Hypothalamus (tissue), 51 donors: ENCODE results near the gene SLC35B4.
A peak's percentile ranks its signal among the peaks of the same experiment; 100 is the strongest.
"Not testable (repeated sequence)": the region's sequence is repeated elsewhere in the genome, so short reads cannot be mapped to it uniquely, and the experiment has no call there.

Source experiments
- DNase-seq, 51 donors: peaks; one replicate each; lab custom pipeline; 2025; lab: John Stamatoyannopoulos, UW

The SLC35B4 gene

DNA sequence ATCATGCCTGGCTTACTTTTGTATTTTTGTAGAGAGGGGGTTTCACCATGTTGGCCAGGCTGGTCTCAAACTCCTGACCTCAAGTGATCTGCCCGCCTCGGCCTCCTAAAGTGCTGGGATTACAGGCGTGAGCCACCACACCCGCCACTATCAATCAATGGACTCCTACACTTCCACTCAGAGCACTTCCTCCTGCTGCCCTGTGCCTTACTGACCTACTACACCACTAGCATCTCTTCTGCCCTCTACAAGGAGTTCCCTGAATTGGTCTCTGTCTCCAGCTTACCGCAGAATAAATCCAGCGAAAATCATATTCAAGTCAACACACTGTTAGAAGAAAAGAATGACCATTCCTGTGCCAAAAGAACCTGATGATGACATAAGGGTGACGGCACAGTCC lies 20.7 kb downstream of the SLC35B4 start:
- DNase-seq = not testable (repeated sequence)

DNA sequence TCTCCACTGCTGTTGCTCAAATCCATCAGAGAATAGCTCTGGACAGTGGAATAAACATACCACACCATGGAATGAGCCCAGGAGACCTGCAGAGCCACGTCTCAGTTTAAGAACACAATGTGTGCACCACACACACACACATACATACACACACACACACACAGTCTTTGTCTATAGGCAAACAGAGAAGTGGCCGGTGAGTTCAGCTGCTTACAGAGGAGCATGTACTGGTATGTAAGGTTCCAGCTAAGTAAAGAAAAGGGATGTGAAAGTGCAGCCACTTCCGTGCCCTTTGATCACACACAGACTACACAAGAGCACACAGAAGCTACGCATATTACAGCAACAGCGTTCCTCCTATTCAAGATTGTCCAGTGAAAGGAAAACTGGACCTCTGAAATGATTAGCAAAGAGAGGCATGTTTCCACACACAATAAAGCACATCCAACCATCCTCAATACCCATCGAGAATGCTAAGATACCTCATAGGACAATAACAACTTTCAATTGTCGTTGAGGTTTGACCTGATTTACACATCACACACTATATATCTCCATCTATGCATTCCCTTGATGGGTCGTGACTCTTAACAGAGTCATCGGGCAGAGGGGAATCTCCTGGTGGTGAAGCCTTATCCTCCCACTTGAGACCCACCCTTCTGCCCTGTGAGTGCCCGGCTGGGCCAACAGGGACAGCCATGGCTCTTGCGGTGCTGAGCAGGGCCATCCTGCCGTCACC lies 23.6 kb downstream of the SLC35B4 start:
- DNase-seq = peak in 10 of 51 donors; percentile 6 to 29 (median 12)

DNA sequence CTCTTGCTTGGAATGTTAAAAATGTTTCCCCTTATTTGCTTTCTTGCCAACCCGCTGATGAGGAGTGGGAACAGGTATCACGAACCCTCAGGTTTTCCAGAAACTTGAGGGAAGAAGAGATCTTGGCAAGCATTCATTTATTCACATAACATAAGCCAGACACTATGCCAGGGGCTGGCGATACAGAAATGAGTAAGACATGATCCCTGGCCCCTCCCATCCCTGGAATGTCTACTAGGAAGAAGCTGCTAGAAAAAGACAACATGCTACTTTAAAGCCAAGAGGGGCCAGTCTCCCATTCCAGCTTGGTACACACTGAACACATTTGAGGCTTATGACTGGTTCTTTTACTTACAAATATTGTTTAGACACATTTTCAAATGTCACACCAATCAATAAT lies 26.4 kb downstream of the SLC35B4 start:
- no peak for DNase-seq

DNA sequence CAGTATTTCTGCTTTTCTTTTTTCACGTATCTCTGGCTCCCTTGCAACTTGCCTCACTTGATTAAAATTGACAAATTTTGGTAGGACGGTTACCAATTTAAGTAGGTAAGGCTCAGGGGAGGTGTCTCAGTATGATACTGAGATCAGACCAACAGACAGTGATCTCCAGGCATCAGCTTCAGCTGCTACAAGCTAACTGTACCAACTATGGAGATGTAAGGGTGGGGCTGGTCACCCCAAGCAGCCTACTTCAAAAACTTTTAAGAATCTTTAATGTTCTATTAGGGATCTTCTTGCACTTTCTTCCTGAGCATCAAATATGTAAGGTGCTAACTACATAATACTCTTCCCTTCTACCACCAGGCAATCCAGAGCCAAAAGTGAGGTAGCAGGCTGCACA lies 26.9 kb downstream of the SLC35B4 start:
- DNase-seq = no peak

DNA sequence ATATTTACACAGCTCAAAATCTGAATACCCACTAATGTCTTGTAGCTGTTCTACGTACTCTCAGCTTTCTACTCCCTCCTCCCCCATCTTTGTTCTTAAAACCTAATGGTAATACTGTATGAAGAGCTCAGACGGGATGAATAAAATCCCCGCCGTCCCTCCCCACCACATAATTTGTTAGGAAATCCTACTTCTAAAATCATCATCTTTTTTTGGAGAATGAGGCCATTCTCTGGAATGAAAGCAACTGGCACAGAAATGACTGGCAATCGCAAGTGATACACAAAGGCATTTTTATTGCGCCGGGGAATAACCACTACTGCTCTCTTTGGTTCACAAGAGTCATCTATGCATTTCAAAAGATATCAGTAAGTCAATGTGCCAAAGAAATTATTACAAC lies 27.3 kb downstream of the SLC35B4 start:
- peak in 1 of 51 donors; percentile 2 for DNase-seq

DNA sequence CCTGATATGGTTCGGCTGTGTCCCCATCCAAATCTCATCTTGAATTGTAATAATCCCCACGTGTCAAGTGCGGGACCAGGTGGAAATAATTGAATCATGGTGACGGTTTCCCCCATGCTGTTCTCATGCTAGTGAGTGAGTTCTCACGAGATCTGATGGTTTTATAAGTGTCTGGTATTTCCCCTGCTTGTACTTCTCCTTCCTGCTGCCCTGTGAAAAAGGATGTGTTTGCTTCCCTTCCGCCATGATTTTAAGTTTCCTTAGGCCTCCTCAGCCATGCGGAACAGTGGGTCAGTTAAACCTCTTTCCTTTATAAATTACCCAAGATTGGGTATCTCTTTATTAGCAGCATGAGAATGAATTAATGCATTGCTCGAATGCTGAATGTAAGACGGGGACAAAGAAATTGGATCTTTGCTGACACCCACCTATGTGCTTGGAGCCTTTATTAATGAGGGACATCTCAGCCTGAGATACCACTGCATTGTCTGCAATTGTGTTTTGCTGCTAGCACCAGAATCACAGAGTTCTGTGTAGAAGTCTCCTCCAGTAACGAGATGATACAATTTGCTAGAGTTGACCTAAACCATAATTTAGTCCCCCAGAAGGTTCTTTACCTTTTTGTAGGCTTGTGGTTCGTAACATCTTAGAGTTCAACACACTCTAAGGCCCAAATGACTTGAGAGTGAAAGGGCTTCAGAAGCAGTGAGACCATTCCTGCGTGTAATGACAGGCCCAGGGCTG lies 28.6 kb downstream of the SLC35B4 start:
- DNase-seq = no peak

DNA sequence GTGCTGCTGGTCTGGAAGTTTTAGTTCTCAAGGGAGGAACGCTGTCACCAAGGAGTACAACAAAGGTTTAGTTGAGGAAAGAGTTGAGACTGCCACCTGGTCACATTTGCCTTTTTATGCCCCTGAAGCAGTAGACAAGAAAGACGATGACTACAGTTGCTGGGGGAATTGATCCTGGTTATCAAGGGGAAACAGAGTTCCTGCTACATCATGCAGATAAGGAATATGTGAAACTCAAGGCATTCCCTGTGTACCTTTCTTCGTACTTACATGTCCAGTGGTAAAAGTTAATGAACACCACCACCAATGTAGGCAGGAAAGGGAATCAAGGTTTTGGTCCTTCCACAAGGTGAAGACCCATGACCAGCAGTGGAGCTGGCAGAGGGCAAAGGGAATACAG lies 31.8 kb downstream of the SLC35B4 start:
- no peak for DNase-seq

DNA sequence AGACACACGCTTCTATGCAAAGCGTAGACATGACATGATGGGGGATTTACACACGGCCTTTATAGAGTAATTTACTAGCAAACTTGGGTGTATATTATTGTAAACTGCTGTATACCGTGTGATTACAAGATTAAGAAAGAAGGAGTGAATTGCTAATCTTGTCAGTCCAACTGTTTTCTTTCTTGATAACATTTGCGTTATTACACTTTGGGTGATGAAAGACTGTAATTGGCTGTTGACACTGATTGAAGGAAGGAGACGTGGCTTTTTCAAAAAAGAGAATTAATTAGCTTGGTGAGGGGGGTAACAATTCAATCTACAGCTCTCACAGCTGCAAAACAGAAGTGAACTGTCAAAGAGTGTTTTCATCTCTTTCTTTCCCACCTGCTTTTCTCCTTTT lies 32.7 kb downstream of the SLC35B4 start:
- DNase-seq = no peak

DNA sequence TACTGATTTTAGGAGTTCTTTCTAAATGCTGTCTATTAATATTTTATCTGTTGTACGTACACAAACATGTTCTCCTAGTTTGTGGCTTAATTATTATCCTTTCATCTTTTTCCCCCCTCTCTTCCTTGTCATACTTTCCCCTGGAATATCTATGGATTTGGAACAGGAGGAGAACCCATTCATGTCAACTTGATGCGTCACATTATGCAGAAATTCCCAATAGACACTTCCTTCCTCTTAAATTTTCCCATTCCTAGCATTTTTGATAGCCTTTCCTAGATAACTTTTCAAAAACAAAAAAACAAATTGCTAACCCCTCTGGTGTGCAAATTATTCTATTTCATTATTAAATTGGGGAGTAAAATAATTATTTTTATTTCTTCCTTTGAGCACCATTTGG lies 36.2 kb downstream of the SLC35B4 start:
- no peak for DNase-seq

DNA sequence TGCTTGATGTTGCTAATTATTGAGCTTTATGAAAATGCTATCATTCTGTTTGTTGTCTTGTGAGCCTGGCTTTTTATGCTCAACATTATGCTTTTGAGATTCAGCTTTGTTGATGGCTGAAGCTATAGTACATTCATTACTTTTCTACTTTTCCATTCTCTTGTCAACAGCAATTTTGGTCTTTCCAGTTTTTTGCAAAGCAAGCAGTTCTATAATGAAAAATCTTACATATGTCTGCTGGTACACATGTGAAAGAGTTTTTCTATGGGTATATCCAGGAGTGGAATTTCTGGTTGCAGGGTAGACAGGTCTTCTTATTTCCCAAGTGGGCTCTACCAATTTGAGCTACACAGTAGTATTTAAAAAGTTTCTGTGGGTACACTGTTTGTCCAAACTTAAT lies 36.8 kb downstream of the SLC35B4 start:
- DNase-seq = no peak

DNA sequence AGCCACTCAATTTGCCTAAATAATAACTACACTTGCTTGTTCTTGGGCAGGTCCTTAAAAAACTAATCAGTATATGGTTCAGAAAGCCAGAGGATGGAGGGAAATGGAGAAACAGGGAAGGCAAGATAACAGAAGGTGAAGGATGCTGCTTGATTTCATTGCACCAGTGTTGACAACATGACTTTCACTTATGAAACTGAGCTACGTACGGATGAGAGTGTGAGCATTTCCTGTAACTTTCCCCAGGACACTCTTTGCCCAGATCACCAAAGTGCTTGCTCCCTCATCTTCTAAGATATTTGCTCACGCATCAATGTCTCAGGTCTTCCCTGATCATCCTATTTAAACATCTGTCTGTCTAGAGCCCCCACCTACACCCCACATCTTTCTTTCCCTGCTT lies 37.4 kb downstream of the SLC35B4 start:
- DNase-seq = no peak

DNA sequence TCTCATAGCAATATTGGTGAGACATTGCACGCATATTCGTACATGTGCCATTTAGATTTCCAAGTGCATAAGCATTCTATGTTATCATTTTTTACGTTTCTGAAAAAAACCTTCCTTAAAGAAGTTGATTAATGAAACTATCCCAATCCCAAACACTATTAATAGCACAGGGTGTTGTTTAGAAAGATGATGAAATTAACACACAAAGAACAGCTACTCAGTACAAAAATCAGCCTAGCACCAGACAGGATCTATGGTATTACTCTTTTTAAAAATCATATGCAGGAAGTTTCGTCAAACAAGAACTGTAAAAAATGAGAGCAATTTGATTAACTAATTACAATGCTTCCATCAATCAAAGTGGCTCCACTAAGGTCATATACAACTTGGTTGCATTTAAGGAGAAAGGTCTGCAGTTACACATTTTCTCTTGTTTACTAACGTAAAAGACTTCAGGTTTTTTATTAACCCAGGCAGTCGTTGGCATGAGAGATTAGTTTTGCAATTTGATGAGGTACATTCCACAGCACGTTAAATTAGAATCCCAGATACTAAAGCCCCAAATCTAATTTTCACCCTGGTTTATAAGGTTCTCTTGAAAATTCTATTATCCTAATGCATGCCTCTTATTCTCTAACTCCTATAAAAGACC lies 38.1 kb downstream of the SLC35B4 start:
- no peak for DNase-seq

DNA sequence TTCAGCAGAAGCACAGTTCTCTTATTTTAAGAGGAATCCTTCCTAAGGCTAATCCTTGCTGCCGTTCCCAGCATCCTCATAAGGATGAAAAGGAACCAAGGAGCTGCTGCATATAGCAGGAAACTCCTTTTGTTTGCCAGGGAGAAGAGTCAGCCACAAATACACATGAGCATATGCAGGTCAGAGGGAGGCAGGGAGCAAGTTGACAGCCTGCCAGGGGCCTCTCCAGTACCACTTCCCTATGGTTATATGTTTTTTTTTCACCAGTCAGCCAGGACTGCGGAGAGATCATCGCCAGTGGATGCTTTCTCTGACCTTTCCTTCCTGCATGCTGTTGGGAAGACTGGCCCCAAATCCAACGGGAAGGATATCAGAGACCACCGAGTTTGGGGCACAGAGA lies 39.8 kb downstream of the SLC35B4 start:
- DNase-seq = no peak

DNA sequence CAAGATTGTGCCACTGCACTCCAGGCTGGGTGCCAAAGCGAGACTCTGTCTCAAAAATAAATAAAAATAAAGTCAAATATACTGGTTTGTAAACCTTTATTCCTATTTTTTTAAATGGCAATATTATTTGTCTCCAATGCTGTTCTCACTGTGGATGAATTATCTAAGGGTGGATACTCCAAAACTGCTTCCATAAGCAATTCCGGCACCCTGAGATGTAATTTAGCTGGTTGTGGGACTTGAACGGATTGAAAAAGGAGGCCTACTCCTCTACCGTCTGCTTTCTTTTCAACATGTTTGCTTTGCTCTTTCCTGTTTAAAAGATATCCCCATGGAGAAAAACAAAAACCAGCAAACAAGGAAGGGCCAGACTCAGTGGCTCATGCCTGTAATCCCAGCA lies 54.4 kb downstream of the SLC35B4 start:
- DNase-seq = no peak

DNA sequence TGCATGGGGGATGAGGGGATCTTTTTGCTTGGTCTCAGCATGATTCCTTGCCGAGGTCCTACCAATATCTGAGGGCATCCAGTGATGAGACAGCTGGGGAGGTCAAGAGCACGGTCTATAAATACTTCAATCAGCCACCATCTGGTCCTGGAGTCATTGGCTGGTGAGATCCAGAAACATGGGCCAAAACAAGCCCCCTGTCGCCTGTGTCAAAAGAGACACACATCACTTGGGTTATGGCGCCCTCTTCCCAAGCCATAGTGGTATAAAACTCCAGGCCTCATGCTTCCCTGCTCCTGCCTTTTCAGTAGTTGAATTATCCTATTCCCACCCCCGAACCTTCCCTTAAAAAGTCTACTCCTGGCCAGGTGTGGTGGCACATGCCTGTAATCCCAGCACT lies 60.9 kb downstream of the SLC35B4 start:
- DNase-seq = no peak

DNA sequence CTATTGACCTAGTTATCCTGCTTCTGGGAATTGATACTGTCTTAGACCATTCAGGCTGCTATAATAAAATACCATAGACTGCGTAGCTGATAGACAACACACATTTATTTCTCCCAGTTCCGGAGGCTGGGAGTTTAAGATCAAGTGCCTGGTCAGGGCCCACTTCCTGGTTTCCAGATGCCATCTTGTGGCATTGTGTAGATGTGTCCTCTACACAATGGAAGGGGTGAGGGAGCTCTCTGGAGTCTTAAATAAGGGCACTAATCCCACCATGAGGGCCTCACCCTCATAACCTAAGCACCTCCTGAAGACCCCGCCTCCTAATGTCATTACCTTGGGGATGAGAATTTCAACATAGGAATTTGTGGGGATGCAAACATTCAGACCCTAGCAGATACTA lies 62.4 kb downstream of the SLC35B4 start:
- DNase-seq = peak in 1 of 51 donors; percentile 3

DNA sequence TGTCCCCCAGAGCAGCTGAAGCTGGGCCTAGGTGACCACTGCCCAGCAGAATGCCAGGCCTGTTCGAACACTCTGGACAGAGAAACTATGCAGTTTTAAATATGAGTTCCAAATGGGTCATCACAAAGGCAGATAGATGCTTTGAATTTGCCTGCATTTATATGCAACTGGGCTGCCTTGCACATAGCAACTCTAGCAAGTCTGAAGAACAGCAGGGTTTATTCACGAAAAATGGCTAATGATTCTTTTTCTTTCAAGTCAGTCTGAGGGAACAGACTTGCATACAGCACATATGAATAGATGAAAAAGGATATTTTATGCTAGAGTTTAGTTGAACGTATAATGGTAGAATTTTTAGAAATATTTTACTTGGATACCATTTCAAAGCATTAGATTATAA lies 68.5 kb downstream of the SLC35B4 start:
- DNase-seq = peak in 1 of 51 donors; percentile 1

DNA sequence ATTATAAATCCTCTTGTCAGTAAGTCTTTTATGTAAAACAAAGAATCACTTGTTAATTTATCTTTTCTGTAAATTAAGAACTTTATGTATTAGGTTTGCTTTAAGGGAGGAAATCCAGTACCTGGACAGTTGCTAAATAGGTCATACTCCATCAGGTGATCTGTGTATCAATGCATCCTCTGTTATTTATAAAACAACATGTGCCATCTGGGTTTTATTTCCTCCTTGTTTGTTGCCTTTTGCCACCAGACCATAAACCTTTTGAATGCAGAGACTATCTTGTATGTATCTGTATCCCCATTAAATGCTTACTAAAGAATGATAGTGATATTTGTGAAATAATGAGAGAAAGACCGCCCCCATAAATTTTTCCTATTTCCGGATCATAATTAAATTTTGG lies 70.0 kb downstream of the SLC35B4 start:
- DNase-seq = no peak

DNA sequence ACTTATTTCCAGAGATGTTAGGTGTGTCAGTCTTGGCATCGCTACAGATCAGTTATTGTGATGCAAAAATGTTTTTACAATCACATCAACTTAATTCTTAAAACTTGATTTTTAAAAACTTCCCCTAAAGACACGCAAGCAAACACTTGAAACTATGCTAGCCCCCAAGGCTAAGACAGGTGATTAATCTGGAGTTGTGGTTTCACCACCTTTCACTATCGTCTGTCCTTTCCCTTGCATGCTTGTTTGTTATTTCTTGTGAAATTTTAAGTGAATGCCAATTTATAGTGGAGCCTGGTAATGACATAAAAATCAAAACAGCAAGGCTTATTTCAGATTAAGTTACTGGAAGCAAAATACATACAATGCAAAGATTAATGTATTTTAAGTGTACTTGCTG lies 70.4 kb downstream of the SLC35B4 start:
- DNase-seq = no peak

DNA sequence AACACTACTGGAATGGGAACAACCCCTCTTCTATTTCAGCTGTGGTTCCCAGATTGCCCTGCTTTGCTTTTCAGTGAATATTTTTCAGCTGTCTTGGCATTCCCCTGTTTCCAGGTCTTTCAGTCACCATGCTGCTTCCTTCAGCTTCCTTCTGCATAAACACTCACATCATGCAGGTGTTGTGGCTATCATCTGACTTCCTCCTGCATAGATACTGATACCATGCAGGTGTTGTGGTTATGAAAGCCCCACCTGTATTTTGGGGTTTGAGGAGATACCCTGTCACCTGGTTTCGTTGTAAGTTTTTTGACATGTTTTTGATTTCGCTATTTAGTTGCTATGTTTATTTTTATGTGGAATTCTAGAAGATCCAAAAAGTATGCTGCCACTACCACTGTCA lies 71.5 kb downstream of the SLC35B4 start:
- no peak for DNase-seq
